K562 (cell line): ENCODE results near the gene OR6V1.
"Not testable (repeated sequence)": the region's sequence is repeated elsewhere in the genome, so short reads cannot be mapped to it uniquely, and the experiment has no call there.

Experiments
- MTA2 ChIP-seq: fragments of 450-650 bp; IDR thresholded peaks from 2 replicates; pipeline ENCODE4 v1.6.1; 2016; ENCODE audit warnings: low read depth
- NONO ChIP-seq, 2 experiments: fragments of 200-400 bp in 1 of 2; fragments of 450-650 bp in 1 of 2; formaldehyde crosslinking in 1 of 2; IDR thresholded peaks; 2 replicates each; pipeline ENCODE4 v1.6.1; 2017; ENCODE audit warnings: low read depth in 2 of 2, mild to moderate bottlenecking in 2 of 2, moderate library complexity in 2 of 2, low read length in 1 of 2
- STAG1 ChIP-seq: sonication (generic); formaldehyde crosslinking; IDR thresholded peaks from 2 replicates; pipeline ENCODE4 v1.5.0; 2020; ENCODE audit warnings: missing genetic modification reagents, borderline replicate concordance
- XRCC5 ChIP-seq: fragments of 200-400 bp; formaldehyde crosslinking; IDR thresholded peaks from 2 replicates; pipeline ENCODE4 v1.6.1; 2017; ENCODE audit warnings: low read depth, mild to moderate bottlenecking, low read length

- TF ChIP-seq NONO (IDR thresholded peaks at IDR 0.05; ENCODE audit: low read depth in 2 of 2, low read length in 1 of 2); STAG1 (CRISPR knock-in tag); MTA2; XRCC5: not testable (repeated sequence)
Measured at GRCh38 chr7:143085610-143086009, 33.5 kb downstream of the OR6V1 start.
